Measurements from ENCODE around the gene HPSE. TPM values are rescaled to one million over a fixed set of nuclear protein-coding genes. Genes with fewer than 3 reads are reported as not detected.

Gene HPSE
- total and polyA plus RNA-seq, 2 donors (not counting 3 experiments of a cell fraction or from before 2014, with no cell fraction given): 3.5 to 7.0 TPM

DNA sequence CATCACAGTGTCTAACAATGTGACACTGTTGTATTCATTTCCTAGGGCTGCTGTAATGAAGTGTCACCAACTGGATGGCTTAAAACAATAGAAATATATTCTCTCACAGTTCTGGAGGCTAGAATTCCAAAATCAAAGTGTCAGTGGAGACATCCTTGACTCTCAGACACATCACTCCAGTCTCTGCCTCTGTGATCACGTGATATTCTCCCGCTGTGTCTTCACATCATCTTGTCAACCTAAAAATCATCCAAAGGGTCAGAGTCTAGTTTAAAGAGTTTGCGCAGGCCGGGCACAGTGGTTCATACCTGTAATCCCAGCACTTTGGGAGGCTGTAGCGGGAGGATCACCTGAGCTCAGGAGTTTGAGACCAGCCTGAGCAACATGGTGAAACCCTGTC lies 36.6 kb upstream of the HPSE start:
- no peak overlapping the region for H3K27ac ChIP-seq (ENCODE audit: insufficient read depth, low read depth, low read length)
- intact Hi-C loops (cut with micrococcal nuclease) (no loop called here), dilution Hi-C loops (cut with MboI; ENCODE audit: extremely low pct_ligation_motif_present, low sequenced_read_pairs) (no loop called here)
- H3K9ac ChIP-seq (replicated peaks; ENCODE audit: extremely low read depth, insufficient read depth, low read length): no peak overlapping the region
- no peaks in the 10 kb centered on the region for H3K79me2 ChIP-seq (ENCODE audit: control insufficient read depth, insufficient read depth, low read length)
- BruUV-seq (replicated peaks): no TSS peak
- no peaks in the 10 kb centered on the region for H3K9me1 ChIP-seq (replicated peaks; ENCODE audit: control insufficient read depth, extremely low read depth, insufficient read depth, low read length)
- no peaks in the 10 kb centered on the region for H4K20me1 ChIP-seq (replicated peaks; ENCODE audit: control insufficient read depth, extremely low read depth, insufficient read depth, low read length)
- H3K4me1 ChIP-seq (ENCODE audit: control insufficient read depth, extremely low read depth, insufficient read depth, low read length): no peaks in the 10 kb centered on the region
- H2AFZ ChIP-seq (ENCODE audit: low read depth, low read length): no peak overlapping the region
- H3K27me3 ChIP-seq (ENCODE audit: control insufficient read depth in 2 of 2, insufficient read depth in 2 of 2, low read length in 2 of 2): no peaks in the 10 kb centered on the region
- FAIRE-seq (no peak), DNase-seq (ENCODE audit: low read depth, low spot score) (no peak)
- H3K4me3 ChIP-seq (replicated peaks in 1 of 3; ENCODE audit: insufficient read depth in 1 of 3, low read depth in 1 of 3, low read length in 3 of 3): no peak overlapping the region
- no peak overlapping the region for H3K4me2 ChIP-seq (ENCODE audit: insufficient read depth, low read length)
- no peaks in the 10 kb centered on the region for H3K36me3 ChIP-seq (ENCODE audit: control insufficient read depth in 2 of 2, extremely low read depth in 1 of 2, insufficient read depth in 2 of 2, low read length in 2 of 2)
- ChIA-PET POLR2A (no interaction called here), CTCF (interaction anchor here (1.6 to 1.7 kb wide), 2 partner anchors 9 to 33 kb away, joined by 4 to 8 read pairs; no protein-coding TSS in a partner anchor)
- no peak for TF ChIP-seq FOS (IDR thresholded peaks at IDR 0.05; ENCODE audit: borderline replicate concordance, insufficient read depth, low read length)
- TF ChIP-seq JUN (IDR thresholded peaks at IDR 0.05; ENCODE audit: borderline replicate concordance, insufficient read depth, insufficient read length, low read depth): no peak
- TF ChIP-seq, protein P1, sequence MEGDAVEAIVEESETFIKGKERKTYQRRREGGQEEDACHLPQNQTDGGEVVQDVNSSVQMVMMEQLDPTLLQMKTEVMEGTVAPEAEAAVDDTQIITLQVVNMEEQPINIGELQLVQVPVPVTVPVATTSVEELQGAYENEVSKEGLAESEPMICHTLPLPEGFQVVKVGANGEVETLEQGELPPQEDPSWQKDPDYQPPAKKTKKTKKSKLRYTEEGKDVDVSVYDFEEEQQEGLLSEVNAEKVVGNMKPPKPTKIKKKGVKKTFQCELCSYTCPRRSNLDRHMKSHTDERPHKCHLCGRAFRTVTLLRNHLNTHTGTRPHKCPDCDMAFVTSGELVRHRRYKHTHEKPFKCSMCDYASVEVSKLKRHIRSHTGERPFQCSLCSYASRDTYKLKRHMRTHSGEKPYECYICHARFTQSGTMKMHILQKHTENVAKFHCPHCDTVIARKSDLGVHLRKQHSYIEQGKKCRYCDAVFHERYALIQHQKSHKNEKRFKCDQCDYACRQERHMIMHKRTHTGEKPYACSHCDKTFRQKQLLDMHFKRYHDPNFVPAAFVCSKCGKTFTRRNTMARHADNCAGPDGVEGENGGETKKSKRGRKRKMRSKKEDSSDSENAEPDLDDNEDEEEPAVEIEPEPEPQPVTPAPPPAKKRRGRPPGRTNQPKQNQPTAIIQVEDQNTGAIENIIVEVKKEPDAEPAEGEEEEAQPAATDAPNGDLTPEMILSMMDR (IDR thresholded peaks at IDR 0.05; ENCODE audit: extremely low read depth in 1 of 2, insufficient read depth in 1 of 2, low read depth in 1 of 2, low read length in 2 of 2): no peak
- TF ChIP-seq, protein P2, sequence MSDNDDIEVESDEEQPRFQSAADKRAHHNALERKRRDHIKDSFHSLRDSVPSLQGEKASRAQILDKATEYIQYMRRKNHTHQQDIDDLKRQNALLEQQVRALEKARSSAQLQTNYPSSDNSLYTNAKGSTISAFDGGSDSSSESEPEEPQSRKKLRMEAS (IDR thresholded peaks at IDR 0.05; ENCODE audit: insufficient read depth, insufficient read length): no peak
- TF ChIP-seq MYC (IDR thresholded peaks at IDR 0.05; ENCODE audit: low read depth, low read length): no peak
- no peak for TF ChIP-seq POLR2A (IDR thresholded peaks at IDR 0.05; ENCODE audit: low read depth, low read length)
- no peak for TF ChIP-seq GATA2 (IDR thresholded peaks at IDR 0.05; ENCODE audit: insufficient read depth, insufficient read length, low read depth, low read length)
- no peaks in the 10 kb centered on the region for H3K9me3 ChIP-seq (replicated peaks; ENCODE audit: control insufficient read depth, insufficient read depth, low read length)
